ENCODE data around the gene MPL.
A peak's percentile ranks its signal among the peaks of the same experiment; 100 is the strongest.

The MPL gene

DNA sequence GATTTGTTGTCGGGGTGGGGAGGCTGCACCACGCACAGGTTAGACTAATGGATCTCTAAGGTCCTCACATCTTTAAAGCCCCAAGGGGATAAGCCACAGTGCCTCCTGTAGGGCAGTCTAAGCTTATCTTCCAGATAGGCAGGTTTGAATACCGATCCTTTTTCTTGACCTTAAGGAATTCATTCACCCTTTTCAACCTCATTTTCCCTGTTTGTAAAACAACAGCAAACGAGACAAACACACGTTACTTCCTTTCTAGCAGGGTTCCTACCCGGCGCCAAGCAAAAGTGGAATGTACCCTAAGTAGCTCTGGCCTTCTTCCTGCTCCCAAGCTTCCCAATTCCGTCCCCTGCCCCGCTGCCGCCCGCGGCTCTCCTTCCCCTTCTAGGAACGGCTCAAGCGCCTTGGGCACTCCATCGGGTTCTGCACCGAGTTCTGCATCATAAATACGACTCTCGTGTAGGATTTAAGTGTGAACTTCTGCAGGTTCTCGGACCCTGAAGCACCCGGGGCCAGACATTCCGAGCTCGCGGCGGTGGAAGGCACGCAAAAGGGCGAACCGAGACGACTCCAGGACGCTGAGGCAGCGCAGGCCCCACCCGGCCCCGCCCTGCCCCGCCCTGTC, 20.6 kb downstream of the MPL start (continued):
- TF ChIP-seq, protein P1, sequence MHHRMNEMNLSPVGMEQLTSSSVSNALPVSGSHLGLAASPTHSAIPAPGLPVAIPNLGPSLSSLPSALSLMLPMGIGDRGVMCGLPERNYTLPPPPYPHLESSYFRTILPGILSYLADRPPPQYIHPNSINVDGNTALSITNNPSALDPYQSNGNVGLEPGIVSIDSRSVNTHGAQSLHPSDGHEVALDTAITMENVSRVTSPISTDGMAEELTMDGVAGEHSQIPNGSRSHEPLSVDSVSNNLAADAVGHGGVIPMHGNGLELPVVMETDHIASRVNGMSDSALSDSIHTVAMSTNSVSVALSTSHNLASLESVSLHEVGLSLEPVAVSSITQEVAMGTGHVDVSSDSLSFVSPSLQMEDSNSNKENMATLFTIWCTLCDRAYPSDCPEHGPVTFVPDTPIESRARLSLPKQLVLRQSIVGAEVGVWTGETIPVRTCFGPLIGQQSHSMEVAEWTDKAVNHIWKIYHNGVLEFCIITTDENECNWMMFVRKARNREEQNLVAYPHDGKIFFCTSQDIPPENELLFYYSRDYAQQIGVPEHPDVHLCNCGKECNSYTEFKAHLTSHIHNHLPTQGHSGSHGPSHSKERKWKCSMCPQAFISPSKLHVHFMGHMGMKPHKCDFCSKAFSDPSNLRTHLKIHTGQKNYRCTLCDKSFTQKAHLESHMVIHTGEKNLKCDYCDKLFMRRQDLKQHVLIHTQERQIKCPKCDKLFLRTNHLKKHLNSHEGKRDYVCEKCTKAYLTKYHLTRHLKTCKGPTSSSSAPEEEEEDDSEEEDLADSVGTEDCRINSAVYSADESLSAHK (tag by site-specific recombination; IDR thresholded peaks at IDR 0.05), result no peak
- TF ChIP-seq, protein P2, sequence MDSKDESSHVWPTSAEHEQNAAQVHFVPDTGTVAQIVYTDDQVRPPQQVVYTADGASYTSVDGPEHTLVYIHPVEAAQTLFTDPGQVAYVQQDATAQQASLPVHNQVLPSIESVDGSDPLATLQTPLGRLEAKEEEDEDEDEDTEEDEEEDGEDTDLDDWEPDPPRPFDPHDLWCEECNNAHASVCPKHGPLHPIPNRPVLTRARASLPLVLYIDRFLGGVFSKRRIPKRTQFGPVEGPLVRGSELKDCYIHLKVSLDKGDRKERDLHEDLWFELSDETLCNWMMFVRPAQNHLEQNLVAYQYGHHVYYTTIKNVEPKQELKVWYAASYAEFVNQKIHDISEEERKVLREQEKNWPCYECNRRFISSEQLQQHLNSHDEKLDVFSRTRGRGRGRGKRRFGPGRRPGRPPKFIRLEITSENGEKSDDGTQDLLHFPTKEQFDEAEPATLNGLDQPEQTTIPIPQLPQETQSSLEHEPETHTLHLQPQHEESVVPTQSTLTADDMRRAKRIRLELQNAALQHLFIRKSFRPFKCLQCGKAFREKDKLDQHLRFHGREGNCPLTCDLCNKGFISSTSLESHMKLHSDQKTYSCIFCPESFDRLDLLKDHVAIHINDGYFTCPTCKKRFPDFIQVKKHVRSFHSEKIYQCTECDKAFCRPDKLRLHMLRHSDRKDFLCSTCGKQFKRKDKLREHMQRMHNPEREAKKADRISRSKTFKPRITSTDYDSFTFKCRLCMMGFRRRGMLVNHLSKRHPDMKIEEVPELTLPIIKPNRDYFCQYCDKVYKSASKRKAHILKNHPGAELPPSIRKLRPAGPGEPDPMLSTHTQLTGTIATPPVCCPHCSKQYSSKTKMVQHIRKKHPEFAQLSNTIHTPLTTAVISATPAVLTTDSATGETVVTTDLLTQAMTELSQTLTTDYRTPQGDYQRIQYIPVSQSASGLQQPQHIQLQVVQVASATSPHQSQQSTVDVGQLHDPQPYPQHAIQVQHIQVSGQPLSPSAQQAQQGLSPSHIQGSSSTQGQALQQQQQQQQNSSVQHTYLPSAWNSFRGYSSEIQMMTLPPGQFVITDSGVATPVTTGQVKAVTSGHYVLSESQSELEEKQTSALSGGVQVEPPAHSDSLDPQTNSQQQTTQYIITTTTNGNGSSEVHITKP (tag by site-specific recombination; IDR thresholded peaks at IDR 0.05), result peak; percentile 93
- TF ChIP-seq ZNF670 (tag by site-specific recombination; IDR thresholded peaks at IDR 0.05; ENCODE audit: low read depth) (no peak), ZNF677 (tag by site-specific recombination; IDR thresholded peaks at IDR 0.05) (no peak), ZBTB20 (tag by site-specific recombination; IDR thresholded peaks at IDR 0.05) (peak; percentile 76), ZNF416 (tag by site-specific recombination; IDR thresholded peaks at IDR 0.05) (no peak), ZBTB48 (tag by site-specific recombination; IDR thresholded peaks at IDR 0.05) (peak; percentile 81), ZSCAN30 (tag by site-specific recombination; IDR thresholded peaks at IDR 0.05) (no peak; the same call in 1 of the 2 replicates), HOXD13 (CRISPR knock-in tag; IDR thresholded peaks at IDR 0.05; ENCODE audit: borderline replicate concordance) (no peak), ZFP37 (tag by site-specific recombination; IDR thresholded peaks at IDR 0.05) (peak; percentile 71; the same call in 1 of the 2 replicates), ZNF501 (tag by site-specific recombination; IDR thresholded peaks at IDR 0.05) (peak; percentile 30; the same call in 1 of the 2 replicates), ZNF791 (tag by site-specific recombination; IDR thresholded peaks at IDR 0.05) (no peak), ZNF302 (tag by site-specific recombination; IDR thresholded peaks at IDR 0.05; ENCODE audit: low read depth) (no peak), ZNF266 (tag by site-specific recombination; IDR thresholded peaks at IDR 0.05; ENCODE audit: low read depth) (no peak), PRDM1 (tag by site-specific recombination; IDR thresholded peaks at IDR 0.05) (0 out of 2 replicates have a peak, but pooled peaks have one; percentile 38), MEIS1 (CRISPR knock-in tag; IDR thresholded peaks at IDR 0.05; ENCODE audit: borderline replicate concordance) (no peak), ZNF626 (tag by site-specific recombination; IDR thresholded peaks at IDR 0.05) (no peak), KLF10 (tag by site-specific recombination; IDR thresholded peaks at IDR 0.05) (no peak), ZNF214 (tag by site-specific recombination; IDR thresholded peaks at IDR 0.05; ENCODE audit: borderline replicate concordance) (no peak), ZNF585B (tag by site-specific recombination; IDR thresholded peaks at IDR 0.05) (no peak), RBAK (tag by site-specific recombination; IDR thresholded peaks at IDR 0.05) (no peak), ZNF10 (tag by site-specific recombination; IDR thresholded peaks at IDR 0.05) (peak; percentile 59), SP7 (tag by site-specific recombination; IDR thresholded peaks at IDR 0.05) (no peak; the same call in 1 of the 2 replicates), ZBTB8A (tag by site-specific recombination; IDR thresholded peaks at IDR 0.05) (no peak), KLF8 (tag by site-specific recombination; IDR thresholded peaks at IDR 0.05) (peak; percentile 72; the same call in 1 of the 2 replicates), ZNF16 (tag by site-specific recombination; IDR thresholded peaks at IDR 0.05; ENCODE audit: low read depth) (no peak), ZIC2 (tag by site-specific recombination; IDR thresholded peaks at IDR 0.05) (no peak)
- TF ChIP-seq, protein P3, sequence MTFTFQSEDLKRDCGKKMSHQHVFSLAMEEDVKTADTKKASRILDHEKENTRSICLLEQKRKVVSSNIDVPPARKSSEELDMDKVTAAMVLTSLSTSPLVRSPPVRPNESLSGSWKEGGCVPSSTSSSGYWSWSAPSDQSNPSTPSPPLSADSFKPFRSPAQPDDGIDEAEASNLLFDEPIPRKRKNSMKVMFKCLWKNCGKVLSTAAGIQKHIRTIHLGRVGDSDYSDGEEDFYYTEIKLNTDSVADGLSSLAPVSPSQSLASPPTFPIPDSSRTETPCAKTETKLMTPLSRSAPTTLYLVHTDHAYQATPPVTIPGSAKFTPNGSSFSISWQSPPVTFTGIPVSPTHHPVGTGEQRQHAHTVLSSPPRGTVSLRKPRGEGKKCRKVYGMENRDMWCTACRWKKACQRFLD (tag by site-specific recombination; IDR thresholded peaks at IDR 0.05), result no peak; the same call in 1 of the 2 replicates

All from HEK293 (cell line).